Right lobe of liver (tissue), 4 donors: ENCODE results near the gene AP4E1.

Source experiments
- CTCF ChIP-seq, 4 donors: fragments of 200-600 bp in 3 of 4; fragments of 450-650 bp in 1 of 4; IDR thresholded peaks; one replicate each; pipeline versions ENCODE4 v1.5.1 to v1.8.0; 2016 to 2022; ENCODE audit warnings: antibody characterized with exemption in 4 of 4, mild to moderate bottlenecking in 2 of 4
- POLR2A ChIP-seq: fragments of 450-650 bp; IDR thresholded peaks from one replicate; pipeline ENCODE4 v1.6.1; 2017; ENCODE audit warnings: antibody characterized with exemption, mild to moderate bottlenecking
- donor health status: DM: no; HTN: no; CAD: no.
- donor health status: DM: no; HTN: no; CAD: no.
- donor health status: DM: no; HTN: yes; CAD: no.

- TF ChIP-seq CTCF (IDR thresholded peaks at IDR 0.05): no peak
- TF ChIP-seq POLR2A: no peak
These were observed 95.6 kb downstream of the AP4E1 start for GRCh38 chr15:51004103-51004551.
